BLaER1 (cell line): ENCODE measurements around the gene ST6GAL1.
A peak's percentile ranks its signal among the peaks of the same experiment; 100 is the strongest.
"Not testable (repeated sequence)": the region's sequence is repeated elsewhere in the genome, so short reads cannot be mapped to it uniquely, and the experiment has no call there.

Experiments used
- H3K27ac ChIP-seq: shearing (Covaris generic); formaldehyde crosslinking; 2 replicates; pipeline ENCODE4 v1.8.1; 2022
- H3K27me3 ChIP-seq: shearing (Covaris generic); formaldehyde crosslinking; 2 replicates; pipeline ENCODE4 v1.8.1; 2022
- H3K36me3 ChIP-seq: shearing (Covaris generic); formaldehyde crosslinking; 2 replicates; pipeline ENCODE4 v1.8.1; 2022
- H3K4me1 ChIP-seq: shearing (Covaris generic); formaldehyde crosslinking; 2 replicates; pipeline ENCODE4 v1.8.1; 2022
- H3K4me2 ChIP-seq: shearing (Covaris generic); formaldehyde crosslinking; 2 replicates; pipeline ENCODE4 v1.8.1; 2022
- H3K4me3 ChIP-seq: shearing (Covaris generic); formaldehyde crosslinking; 2 replicates; pipeline ENCODE4 v1.8.1; 2022
- H3K9ac ChIP-seq: shearing (Covaris generic); formaldehyde crosslinking; 2 replicates; pipeline ENCODE4 v1.8.1; 2022
- H3K9me3 ChIP-seq: shearing (Covaris generic); formaldehyde crosslinking; 2 replicates; pipeline ENCODE4 v1.8.1; 2022
- H4K20me1 ChIP-seq: shearing (Covaris generic); formaldehyde crosslinking; 2 replicates; pipeline ENCODE4 v1.8.1; 2022
- Cebpa-rat ChIP-seq: shearing (Covaris generic); IDR thresholded peaks from 2 replicates; pipeline ENCODE4 v1.8.1; 2022

ST6GAL1 gene

DNA sequence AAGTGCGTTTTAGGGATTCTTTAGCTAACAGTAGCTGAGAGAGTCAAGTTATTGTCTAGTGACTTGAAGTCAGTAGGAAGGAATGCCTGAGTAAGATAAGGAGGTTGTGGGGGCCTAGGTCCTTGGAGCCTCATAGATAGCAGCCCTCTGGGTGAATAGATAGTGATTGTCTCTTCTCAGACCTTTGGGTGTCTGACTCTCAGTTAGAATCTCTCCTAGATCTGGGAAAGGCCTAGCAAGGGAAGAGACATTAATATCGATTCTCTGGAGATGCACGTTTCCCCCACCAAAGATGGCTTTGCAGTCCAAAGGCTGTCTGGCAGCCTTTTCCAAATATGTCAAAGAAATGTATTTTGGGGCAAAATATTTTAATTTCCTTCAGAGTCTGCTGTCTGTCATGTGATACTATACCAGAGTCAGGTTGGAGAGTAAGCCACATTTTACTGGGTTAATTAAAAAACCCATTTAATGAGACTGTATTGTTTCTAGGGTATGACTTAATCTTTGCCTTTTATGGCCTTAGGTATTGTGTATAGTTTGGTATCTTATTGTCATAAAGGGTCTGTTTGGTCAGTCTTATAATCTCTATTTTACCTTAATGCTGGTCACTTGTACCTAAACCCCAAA, 92.2 kb downstream of the ST6GAL1 start:
- Histone ChIP-seq H3K4me1 (peaks cover 95% of the 10 kb centered on the region), H3K9me3 (peaks cover 6% of the 10 kb centered on the region; the same call in 1 of the 2 replicates), H3K4me2 (peak overlapping the region; percentile 74), H4K20me1 (peaks cover 98% of the 10 kb centered on the region), H3K27ac (no peak overlapping the region), H3K9ac (no peak overlapping the region), H3K27me3 (no peaks in the 10 kb centered on the region), H3K4me3 (no peak overlapping the region), H3K36me3 (peaks cover 21% of the 10 kb centered on the region)
- TF ChIP-seq Cebpa-rat = no peak

- not testable (repeated sequence) for H3K9me3 ChIP-seq, H3K9ac ChIP-seq, H3K27me3 ChIP-seq, H3K27ac ChIP-seq, H3K4me3 ChIP-seq, H3K4me2 ChIP-seq
- Histone ChIP-seq H4K20me1 (peaks cover 98% of the 10 kb centered on the region), H3K36me3 (peaks cover 13% of the 10 kb centered on the region), H3K4me1 (peaks cover 95% of the 10 kb centered on the region)
These were observed 93.0 kb downstream of the ST6GAL1 start for GRCh38 chr3:187023340-187023739.

- Histone ChIP-seq H3K27me3 (no peaks in the 10 kb centered on the region), H3K27ac (peak overlapping the region; percentile 29; the same call in 1 of the 2 replicates), H4K20me1 (peaks cover 98% of the 10 kb centered on the region), H3K4me2 (peak overlapping the region; percentile 66), H3K4me1 (peaks cover 95% of the 10 kb centered on the region), H3K36me3 (peaks cover 7% of the 10 kb centered on the region; the same call in 1 of the 2 replicates), H3K4me3 (no peak overlapping the region), H3K9ac (peak overlapping the region; percentile 28; the same call in 1 of the 2 replicates), H3K9me3 (peaks cover 6% of the 10 kb centered on the region; the same call in 1 of the 2 replicates)
- no peak for TF ChIP-seq Cebpa-rat
These were observed 94.4 kb downstream of the ST6GAL1 start for GRCh38 chr3:187024536-187025226.

GRCh38 chr3:187025254-187025655, 94.9 kb downstream of the ST6GAL1 start:
- H3K27ac ChIP-seq = peak overlapping the region; percentile 29
- H3K36me3 ChIP-seq = peaks cover 7% of the 10 kb centered on the region; the same call in 1 of the 2 replicates
- no peak for TF ChIP-seq Cebpa-rat
- peaks cover 95% of the 10 kb centered on the region for H3K4me1 ChIP-seq
- H3K9ac ChIP-seq = peak overlapping the region; percentile 28; the same call in 1 of the 2 replicates
- peak overlapping the region; percentile 66 for H3K4me2 ChIP-seq
- no peak overlapping the region for H3K4me3 ChIP-seq
- H3K27me3 ChIP-seq = no peaks in the 10 kb centered on the region
- H3K9me3 ChIP-seq = peaks cover 6% of the 10 kb centered on the region; the same call in 1 of the 2 replicates
- peaks cover 98% of the 10 kb centered on the region for H4K20me1 ChIP-seq

DNA sequence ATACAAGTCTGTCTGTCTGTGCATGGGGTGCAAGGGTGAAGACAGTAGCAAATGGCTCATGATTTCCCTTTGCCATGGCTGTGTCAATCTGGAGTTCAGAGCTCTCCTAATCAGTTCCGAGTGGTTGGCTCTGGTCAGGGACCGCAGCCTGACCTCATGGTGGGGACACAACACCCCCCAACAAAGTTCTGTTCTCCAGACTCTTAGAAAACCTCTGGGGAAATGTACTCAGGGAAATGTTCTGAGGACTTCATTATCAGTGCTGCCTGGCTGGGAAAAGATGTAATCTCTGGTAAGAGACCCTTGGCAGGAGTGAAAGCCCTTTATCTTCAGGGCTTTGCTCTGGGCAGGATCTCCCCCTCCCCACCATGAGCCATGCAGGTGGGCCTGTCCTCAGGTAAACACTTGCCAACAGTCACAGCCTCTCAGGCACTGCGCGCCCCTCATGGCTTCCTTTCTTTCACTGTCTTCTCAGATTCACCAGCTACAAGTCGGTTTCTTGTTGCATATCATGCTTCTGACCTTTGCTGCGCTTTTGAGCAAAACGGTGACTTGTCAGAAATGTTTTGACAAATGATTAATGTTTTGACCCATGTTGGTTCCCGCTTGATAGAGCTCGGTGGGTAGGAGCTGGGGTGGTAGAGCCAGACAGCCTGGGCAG, 95.5 kb downstream of the ST6GAL1 start:
- Histone ChIP-seq H4K20me1 (peaks cover 98% of the 10 kb centered on the region), H3K4me1 (peaks cover 95% of the 10 kb centered on the region), H3K27me3 (no peaks in the 10 kb centered on the region), H3K36me3 (peaks cover 7% of the 10 kb centered on the region; the same call in 1 of the 2 replicates), H3K27ac (peak overlapping the region; percentile 29), H3K9ac (peak overlapping the region; percentile 28; the same call in 1 of the 2 replicates), H3K4me3 (peak overlapping the region; percentile 21; the same call in 1 of the 2 replicates), H3K9me3 (peaks cover 6% of the 10 kb centered on the region; the same call in 1 of the 2 replicates), H3K4me2 (peak overlapping the region; percentile 66)
- no peak for TF ChIP-seq Cebpa-rat

DNA sequence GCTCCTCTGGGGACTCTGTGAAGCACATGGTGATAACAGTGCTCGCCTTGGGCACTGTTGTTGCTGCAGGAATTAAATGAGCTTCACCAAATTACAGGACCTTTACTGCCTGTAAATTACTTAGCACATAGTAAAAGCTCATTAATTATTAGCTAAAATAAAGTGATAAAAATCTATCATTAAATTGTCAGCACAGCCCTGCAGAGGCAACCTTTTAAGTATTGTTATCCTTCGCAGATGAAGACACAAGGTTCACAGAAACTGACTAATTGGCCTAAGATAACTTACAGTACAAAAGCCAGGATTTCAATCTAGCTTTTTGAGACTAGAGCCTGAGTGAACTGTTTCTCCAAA, 96.0 kb downstream of the ST6GAL1 start:
- Histone ChIP-seq H3K27me3 (no peaks in the 10 kb centered on the region), H3K4me1 (peaks cover 95% of the 10 kb centered on the region), H3K27ac (no peak overlapping the region), H3K36me3 (peaks cover 7% of the 10 kb centered on the region; the same call in 1 of the 2 replicates), H4K20me1 (peaks cover 98% of the 10 kb centered on the region), H3K4me3 (0 out of 2 replicates have a peak overlapping the region, but pooled peaks have one; percentile 21), H3K4me2 (peak overlapping the region; percentile 66), H3K9ac (no peak overlapping the region), H3K9me3 (peaks cover 6% of the 10 kb centered on the region; the same call in 1 of the 2 replicates)
- no peak for TF ChIP-seq Cebpa-rat

- Histone ChIP-seq H3K4me3 (no peak overlapping the region), H3K9ac (no peak overlapping the region), H3K4me2 (peak overlapping the region; percentile 66), H4K20me1 (peaks cover 98% of the 10 kb centered on the region), H3K27ac (no peak overlapping the region), H3K27me3 (no peaks in the 10 kb centered on the region), H3K4me1 (peaks cover 95% of the 10 kb centered on the region), H3K9me3 (peaks cover 6% of the 10 kb centered on the region; the same call in 1 of the 2 replicates), H3K36me3 (peaks cover 12% of the 10 kb centered on the region; the same call in 1 of the 2 replicates)
- no peak for TF ChIP-seq Cebpa-rat
These were observed 97.4 kb downstream of the ST6GAL1 start for GRCh38 chr3:187027531-187028278.

- H3K9ac ChIP-seq = no peak overlapping the region; the same call in 1 of the 2 replicates
- TF ChIP-seq Cebpa-rat = no peak
- H3K4me1 ChIP-seq = peaks cover 63% of the 10 kb centered on the region
- H4K20me1 ChIP-seq = peaks cover 71% of the 10 kb centered on the region
- H3K36me3 ChIP-seq = peaks cover 30% of the 10 kb centered on the region; the same call in 1 of the 2 replicates
- H3K4me2 ChIP-seq = peak overlapping the region; percentile 66
- H3K4me3 ChIP-seq = no peak overlapping the region
- H3K27ac ChIP-seq = no peak overlapping the region
- peaks cover 30% of the 10 kb centered on the region for H3K9me3 ChIP-seq
- no peaks in the 10 kb centered on the region for H3K27me3 ChIP-seq
These were observed 101.6 kb downstream of the ST6GAL1 start for GRCh38 chr3:187031934-187032333.

GRCh38 chr3:187036394-187036793, 106.1 kb downstream of the ST6GAL1 start:
- Histone ChIP-seq H3K4me1 (peaks cover 28% of the 10 kb centered on the region), H3K9me3 (peaks cover 30% of the 10 kb centered on the region), H3K36me3 (peaks cover 63% of the 10 kb centered on the region), H4K20me1 (peaks cover 55% of the 10 kb centered on the region), H3K27me3 (no peaks in the 10 kb centered on the region), H3K4me2 (no peak overlapping the region), H3K4me3 (no peak overlapping the region), H3K9ac (no peak overlapping the region), H3K27ac (no peak overlapping the region)
- no peak for TF ChIP-seq Cebpa-rat
